CD14-positive monocyte (primary cell): ENCODE measurements around the gene PCDHA7. TPM values are rescaled to one million over a fixed set of nuclear protein-coding genes. Genes with fewer than 3 reads are reported as not detected.
A peak's percentile ranks its signal among the peaks of the same experiment; 100 is the strongest.

Experiments
- DNase-seq, 3 donors: peaks; one replicate each; pipeline ENCODE4 v3.0.0-alpha.2; 2011 to 2022
- H2AFZ ChIP-seq: 2 replicates; pipeline ENCODE4 v1.6.0; 2012; ENCODE audit warnings: mild to moderate bottlenecking, low read depth, low read length, inconsistent platforms; ENCODE audit not compliant: insufficient read depth, poor library complexity, severe bottlenecking
- H3K27ac ChIP-seq, 2 donors: 1 replicate in 1 of 2; 2 replicates in 1 of 2; pipeline ENCODE4 v1.5.1; 2012 to 2013; ENCODE audit warnings: low read length in 2 of 2, control low read depth in 1 of 2, inconsistent platforms in 1 of 2, low read depth in 1 of 2, mild to moderate bottlenecking in 1 of 2
- H3K27me3 ChIP-seq, 2 donors: one replicate each; pipeline versions ENCODE4 v1.6.0 to v1.6.1; 2011 to 2013; ENCODE audit warnings: low read length in 2 of 2; ENCODE audit not compliant: control insufficient read depth in 2 of 2, insufficient read depth in 2 of 2
- H3K36me3 ChIP-seq, 2 donors: replicated peaks in 1 of 2; 1 replicate in 1 of 2; 2 replicates in 1 of 2; pipeline versions ENCODE4 v1.5.1 to v1.6.1; 2012 to 2013; ENCODE audit warnings: low read length in 2 of 2, control low read depth in 1 of 2, inconsistent platforms in 1 of 2, mild to moderate bottlenecking in 1 of 2; ENCODE audit not compliant: insufficient read depth in 2 of 2, control insufficient read depth in 1 of 2
- H3K4me1 ChIP-seq, 2 donors: 1 replicate in 1 of 2; 2 replicates in 1 of 2; pipeline versions ENCODE4 v1.5.1 to v1.6.1; 2012 to 2013; ENCODE audit warnings: low read length in 2 of 2, control low read depth in 1 of 2, inconsistent platforms in 1 of 2, mild to moderate bottlenecking in 1 of 2, moderate library complexity in 1 of 2; ENCODE audit not compliant: insufficient read depth in 2 of 2, control insufficient read depth in 1 of 2
- H3K4me2 ChIP-seq: replicated peaks from 2 replicates; pipeline ENCODE3; 2012; ENCODE audit warnings: low read length, moderate library complexity, mild to moderate bottlenecking; ENCODE audit not compliant: poor library complexity, severe bottlenecking; ENCODE audit errors: extremely low read depth
- H3K4me3 ChIP-seq, 3 experiments: fragments of 200-600 bp in 1 of 3; sonication (generic) in 1 of 3; replicated peaks in 1 of 3; 1 replicate in 2 of 3; 2 replicates in 1 of 3; pipeline ENCODE4 v1.5.1; 2011 to 2013; ENCODE audit warnings: low read length in 3 of 3, mild to moderate bottlenecking in 3 of 3, control low read depth in 2 of 3, low read depth in 2 of 3, inconsistent platforms in 1 of 3, moderate library complexity in 1 of 3
- H3K79me2 ChIP-seq: 2 replicates; pipeline ENCODE4 v1.6.0; 2012; ENCODE audit warnings: mild to moderate bottlenecking, control low read depth, inconsistent platforms, low read length, moderate library complexity; ENCODE audit not compliant: insufficient read depth
- H3K9ac ChIP-seq: 2 replicates; pipeline ENCODE4 v1.6.0; 2017; ENCODE audit warnings: low read length, mild to moderate bottlenecking; ENCODE audit not compliant: insufficient read depth, poor library complexity, severe bottlenecking
- H3K9me3 ChIP-seq, 2 donors: replicated peaks in 1 of 2; 1 replicate in 1 of 2; 2 replicates in 1 of 2; pipeline versions ENCODE4 v1.5.1 to v1.6.1; 2012 to 2013; ENCODE audit warnings: low read length in 2 of 2, control low read depth in 1 of 2; ENCODE audit not compliant: control insufficient read depth in 1 of 2, insufficient read depth in 1 of 2
- H4K20me1 ChIP-seq: 2 replicates; pipeline ENCODE4 v1.6.0; 2012; ENCODE audit warnings: mild to moderate bottlenecking, low read length, control low read depth, moderate library complexity; ENCODE audit not compliant: insufficient read depth
- H3K27ac Mint-ChIP-seq, 7 donors: one replicate each; pipeline ENCODE4 v1.8.0; 2020; ENCODE audit warnings: mild to moderate bottlenecking in 7 of 7, mixed read lengths in 7 of 7, moderate library complexity in 6 of 7, inconsistent platforms in 2 of 7
- H3K27me3 Mint-ChIP-seq, 3 donors: one replicate each; pipeline ENCODE4 v1.8.0; 2021 to 2022; ENCODE audit warnings: low read depth in 3 of 3, mild to moderate bottlenecking in 3 of 3, mixed read lengths in 3 of 3, moderate library complexity in 3 of 3, inconsistent platforms in 1 of 3
- H3K36me3 Mint-ChIP-seq, 2 donors: one replicate each; pipeline ENCODE4 v1.8.0; 2020; ENCODE audit warnings: mixed read lengths in 2 of 2, inconsistent platforms in 1 of 2, mild to moderate bottlenecking in 1 of 2
- H3K4me1 Mint-ChIP-seq: one replicate; pipeline ENCODE4 v1.8.0; 2020; ENCODE audit warnings: mild to moderate bottlenecking, mixed read lengths
- H3K4me3 Mint-ChIP-seq, 2 donors: one replicate each; pipeline ENCODE4 v1.8.0; 2020; ENCODE audit warnings: mild to moderate bottlenecking in 2 of 2, mixed read lengths in 2 of 2, moderate library complexity in 1 of 2
- H3K9me3 Mint-ChIP-seq, 7 donors: one replicate each; pipeline ENCODE4 v1.8.0; 2020 to 2022; ENCODE audit warnings: mixed read lengths in 7 of 7, mild to moderate bottlenecking in 6 of 7, moderate library complexity in 6 of 7, inconsistent platforms in 2 of 7
- WGBS: methylation state at CpG from one replicate; pipeline ENCODE4 v1.1.5; 2013; ENCODE audit warnings: missing lambda C conversion rate; ENCODE audit not compliant: insufficient coverage; 5-methylcytosine and 5-hydroxymethylcytosine counted together
- intact Hi-C, 2 donors: fragments of 100-400 bp; cut with micrococcal nuclease; formaldehyde crosslinking; loops; one replicate each; pipeline versions ENCODE4 v1.15.0 to v1.15.1; 2023
- polyA plus RNA-seq, 3 donors: library from polyadenylated mRNA; depleted of rRNA in 1 of 3; unstranded in 2 of 3; stranded (reverse) in 1 of 3; fragments of 300-500 nt in 2 of 3; fragments of >200 nt in 1 of 3; fragmentation: Illumina TruSeq in 2 of 3; gene quantifications; 1 replicate in 2 of 3; 2 replicates in 1 of 3; pipeline ENCODE4 v1.2.3, GENCODE V29; 2012 to 2021
- TF ChIP-seq, protein P1 (sequence below): fragments of 200-600 bp; IDR thresholded peaks from one replicate; pipeline ENCODE4 v1.8.0; 2022; ENCODE audit warnings: antibody characterized with exemption, mild to moderate bottlenecking

The PCDHA7 gene
- polyA plus RNA-seq, 3 donors, result not detected

DNA sequence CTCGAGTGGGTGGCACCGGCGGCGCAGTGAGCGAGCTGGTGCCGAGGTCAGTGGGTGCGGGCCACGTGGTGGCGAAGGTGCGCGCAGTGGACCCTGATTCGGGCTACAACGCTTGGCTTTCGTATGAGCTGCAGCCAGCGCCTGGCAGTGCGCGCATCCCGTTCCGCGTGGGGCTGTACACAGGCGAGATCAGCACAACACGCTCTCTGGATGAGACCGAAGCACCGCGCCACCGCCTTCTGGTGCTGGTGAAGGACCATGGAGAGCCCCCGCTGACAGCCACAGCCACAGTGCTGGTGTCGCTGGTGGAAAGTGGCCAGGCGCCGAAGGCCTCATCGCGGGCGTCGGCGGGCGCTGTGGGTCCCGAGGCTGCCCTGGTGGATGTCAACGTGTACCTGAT, 10.6 kb upstream of the PCDHA7 start:
- H3K27me3 ChIP-seq, result peaks cover 0 to 17% of the 10 kb centered on the region in 2 donors
- Mint-ChIP-seq H3K9me3 (peaks cover 30 to 52% (median 45%) of the 10 kb centered on the region in 7 donors), H3K27me3 (peaks cover 16 to 26% (median 20%) of the 10 kb centered on the region in 3 donors), H3K4me3 (no peak overlapping the region), H3K4me1 (no peaks in the 10 kb centered on the region), H3K36me3 (peaks cover 0 to 4% of the 10 kb centered on the region in 2 donors), H3K27ac (no peak overlapping the region)
- H3K27ac ChIP-seq, result no peak overlapping the region
- no peaks in the 10 kb centered on the region for H4K20me1 ChIP-seq
- H3K79me2 ChIP-seq, result no peaks in the 10 kb centered on the region
- no peak overlapping the region for H3K4me3 ChIP-seq
- TF ChIP-seq, protein P1, sequence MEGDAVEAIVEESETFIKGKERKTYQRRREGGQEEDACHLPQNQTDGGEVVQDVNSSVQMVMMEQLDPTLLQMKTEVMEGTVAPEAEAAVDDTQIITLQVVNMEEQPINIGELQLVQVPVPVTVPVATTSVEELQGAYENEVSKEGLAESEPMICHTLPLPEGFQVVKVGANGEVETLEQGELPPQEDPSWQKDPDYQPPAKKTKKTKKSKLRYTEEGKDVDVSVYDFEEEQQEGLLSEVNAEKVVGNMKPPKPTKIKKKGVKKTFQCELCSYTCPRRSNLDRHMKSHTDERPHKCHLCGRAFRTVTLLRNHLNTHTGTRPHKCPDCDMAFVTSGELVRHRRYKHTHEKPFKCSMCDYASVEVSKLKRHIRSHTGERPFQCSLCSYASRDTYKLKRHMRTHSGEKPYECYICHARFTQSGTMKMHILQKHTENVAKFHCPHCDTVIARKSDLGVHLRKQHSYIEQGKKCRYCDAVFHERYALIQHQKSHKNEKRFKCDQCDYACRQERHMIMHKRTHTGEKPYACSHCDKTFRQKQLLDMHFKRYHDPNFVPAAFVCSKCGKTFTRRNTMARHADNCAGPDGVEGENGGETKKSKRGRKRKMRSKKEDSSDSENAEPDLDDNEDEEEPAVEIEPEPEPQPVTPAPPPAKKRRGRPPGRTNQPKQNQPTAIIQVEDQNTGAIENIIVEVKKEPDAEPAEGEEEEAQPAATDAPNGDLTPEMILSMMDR, result no peak
- H3K9me3 ChIP-seq, result peaks cover 36 to 51% of the 10 kb centered on the region in 2 donors
- WGBS, result 54% methylated on average over 38 of the region's 38 CpGs
- intact Hi-C loops, result loop anchor here in 1 of 2 donors (10.0 kb wide), 1 partner anchor 51 kb away; the partner anchor contains the start of gene PCDHA12
- H3K4me1 ChIP-seq, result no peaks in the 10 kb centered on the region
- no peak for DNase-seq
- no peak overlapping the region for H3K9ac ChIP-seq
- H2AFZ ChIP-seq, result no peak overlapping the region
- no peak overlapping the region for H3K4me2 ChIP-seq
- no peaks in the 10 kb centered on the region for H3K36me3 ChIP-seq

DNA sequence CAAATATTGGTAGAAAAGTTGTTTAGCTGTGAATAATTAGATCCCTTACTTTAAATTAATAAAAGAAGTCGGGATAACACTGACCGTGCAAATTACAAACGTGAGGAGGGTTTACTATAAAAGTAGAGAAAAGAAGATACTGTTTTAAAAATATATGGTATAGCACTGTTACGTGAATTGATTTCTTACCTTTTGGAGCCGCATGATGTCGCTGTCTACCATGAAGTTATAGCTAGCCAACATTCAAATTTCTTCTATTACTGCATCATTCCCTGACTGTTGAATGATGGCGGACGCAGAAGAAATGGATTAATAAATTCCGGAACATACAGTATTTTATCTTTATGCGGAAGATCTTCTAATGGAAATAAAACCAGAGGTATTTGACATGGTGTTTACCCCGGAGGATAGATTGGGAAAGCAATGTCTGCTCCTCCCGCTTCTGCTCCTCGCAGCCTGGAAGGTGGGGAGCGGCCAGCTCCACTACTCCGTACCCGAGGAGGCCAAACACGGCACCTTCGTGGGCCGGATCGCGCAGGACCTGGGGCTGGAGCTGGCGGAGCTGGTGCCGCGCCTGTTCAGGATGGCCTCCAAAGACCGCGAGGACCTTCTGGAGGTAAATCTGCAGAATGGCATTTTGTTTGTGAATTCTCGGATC, 6.2 kb upstream of the PCDHA7 start, which contains the start of gene PCDHA6:
Gene PCDHA6, plus strand, starts transcription at position 257 of the 658 bp plus-strand sequence. Its CDS starts 132 bp downstream, at position 389.
- 28% methylated on average over 14 of the region's 27 CpGs for WGBS
- Histone ChIP-seq H3K36me3 (no peaks in the 10 kb centered on the region), H3K9me3 (peaks cover 40 to 68% of the 10 kb centered on the region in 2 donors), H3K79me2 (no peaks in the 10 kb centered on the region), H2AFZ (no peak within 1 kb of the TSS), H4K20me1 (no peaks in the 10 kb centered on the region), H3K4me1 (no peaks in the 10 kb centered on the region), H3K9ac (no peak within 1 kb of the TSS), H3K27me3 (peaks cover 0 to 21% of the 10 kb centered on the region in 2 donors), H3K4me3 (no peak within 1 kb of the TSS), H3K4me2 (no peak within 1 kb of the TSS), H3K27ac (no peak within 1 kb of the TSS)
- H3K27ac Mint-ChIP-seq, result peak within 1 kb of the TSS in 1 of 7 donors; percentile 3
- TF ChIP-seq, protein P1, result no peak
- no peaks in the 10 kb centered on the region for H3K4me1 Mint-ChIP-seq
- H3K4me3 Mint-ChIP-seq, result peak within 1 kb of the TSS in 1 of 2 donors; percentile 66
- H3K36me3 Mint-ChIP-seq, result peaks cover 0 to 2% of the 10 kb centered on the region in 2 donors
- no peak for DNase-seq
- peaks cover 34 to 60% (median 53%) of the 10 kb centered on the region in 7 donors for H3K9me3 Mint-ChIP-seq
- H3K27me3 Mint-ChIP-seq, result peaks cover 20 to 43% (median 21%) of the 10 kb centered on the region in 3 donors
- intact Hi-C loops, result loop anchor here in 1 of 2 donors (10.0 kb wide), 1 partner anchor 47 kb away; the partner anchor contains the start of gene PCDHA12
